ENCODE measurements around the gene CLDN34.

DNA sequence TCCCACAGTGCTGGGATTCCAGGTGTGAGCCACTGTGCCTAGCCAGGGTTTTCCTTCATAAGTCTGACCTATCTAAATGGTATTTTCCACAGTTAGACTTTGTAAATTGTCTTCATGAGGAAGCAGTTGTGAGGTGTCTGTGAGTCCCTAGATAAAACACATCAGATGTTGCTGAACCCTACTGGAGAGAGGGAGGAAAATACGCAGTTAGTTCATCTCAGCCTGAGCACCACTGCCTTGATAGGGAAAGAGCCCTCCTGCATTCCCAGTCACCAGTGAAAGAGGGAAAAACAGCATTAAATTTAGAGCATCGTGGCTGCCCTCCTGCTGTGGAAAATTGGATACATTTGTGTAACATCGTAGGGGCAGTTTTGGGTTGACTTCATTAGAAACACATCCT is 31.7 kb upstream of the CLDN34 start:
- TF ChIP-seq, protein P1, sequence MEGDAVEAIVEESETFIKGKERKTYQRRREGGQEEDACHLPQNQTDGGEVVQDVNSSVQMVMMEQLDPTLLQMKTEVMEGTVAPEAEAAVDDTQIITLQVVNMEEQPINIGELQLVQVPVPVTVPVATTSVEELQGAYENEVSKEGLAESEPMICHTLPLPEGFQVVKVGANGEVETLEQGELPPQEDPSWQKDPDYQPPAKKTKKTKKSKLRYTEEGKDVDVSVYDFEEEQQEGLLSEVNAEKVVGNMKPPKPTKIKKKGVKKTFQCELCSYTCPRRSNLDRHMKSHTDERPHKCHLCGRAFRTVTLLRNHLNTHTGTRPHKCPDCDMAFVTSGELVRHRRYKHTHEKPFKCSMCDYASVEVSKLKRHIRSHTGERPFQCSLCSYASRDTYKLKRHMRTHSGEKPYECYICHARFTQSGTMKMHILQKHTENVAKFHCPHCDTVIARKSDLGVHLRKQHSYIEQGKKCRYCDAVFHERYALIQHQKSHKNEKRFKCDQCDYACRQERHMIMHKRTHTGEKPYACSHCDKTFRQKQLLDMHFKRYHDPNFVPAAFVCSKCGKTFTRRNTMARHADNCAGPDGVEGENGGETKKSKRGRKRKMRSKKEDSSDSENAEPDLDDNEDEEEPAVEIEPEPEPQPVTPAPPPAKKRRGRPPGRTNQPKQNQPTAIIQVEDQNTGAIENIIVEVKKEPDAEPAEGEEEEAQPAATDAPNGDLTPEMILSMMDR (IDR thresholded peaks at IDR 0.05), result no peak
- TF ChIP-seq POLR2A (IDR thresholded peaks at IDR 0.05), result no peak
